GM12891 (cell line): ENCODE results near the gene FMN1.

Experiments
- PAX5 ChIP-seq: IDR thresholded peaks from 2 replicates; pipeline ENCODE4 v1.6.1; 2011; ENCODE audit warnings: low read length, moderate library complexity, mild to moderate bottlenecking; ENCODE audit not compliant: insufficient read depth, severe bottlenecking
- POLR2A ChIP-seq: IDR thresholded peaks from 2 replicates; pipeline ENCODE4 v1.6.1; 2011; ENCODE audit warnings: low read depth, low read length, control low read depth
- POLR2AphosphoS5 ChIP-seq: IDR thresholded peaks from 2 replicates; pipeline ENCODE4 v1.6.1; 2011; ENCODE audit warnings: low read depth, low read length, control low read depth
- POU2F2 ChIP-seq: IDR thresholded peaks from 2 replicates; pipeline ENCODE4 v1.6.1; 2011; ENCODE audit warnings: low read depth, mild to moderate bottlenecking, control low read depth, low read length, moderate library complexity
- TAF1 ChIP-seq: IDR thresholded peaks from 2 replicates; pipeline ENCODE4 v1.6.1; 2011; ENCODE audit warnings: low read depth, low read length, control low read depth

DNA sequence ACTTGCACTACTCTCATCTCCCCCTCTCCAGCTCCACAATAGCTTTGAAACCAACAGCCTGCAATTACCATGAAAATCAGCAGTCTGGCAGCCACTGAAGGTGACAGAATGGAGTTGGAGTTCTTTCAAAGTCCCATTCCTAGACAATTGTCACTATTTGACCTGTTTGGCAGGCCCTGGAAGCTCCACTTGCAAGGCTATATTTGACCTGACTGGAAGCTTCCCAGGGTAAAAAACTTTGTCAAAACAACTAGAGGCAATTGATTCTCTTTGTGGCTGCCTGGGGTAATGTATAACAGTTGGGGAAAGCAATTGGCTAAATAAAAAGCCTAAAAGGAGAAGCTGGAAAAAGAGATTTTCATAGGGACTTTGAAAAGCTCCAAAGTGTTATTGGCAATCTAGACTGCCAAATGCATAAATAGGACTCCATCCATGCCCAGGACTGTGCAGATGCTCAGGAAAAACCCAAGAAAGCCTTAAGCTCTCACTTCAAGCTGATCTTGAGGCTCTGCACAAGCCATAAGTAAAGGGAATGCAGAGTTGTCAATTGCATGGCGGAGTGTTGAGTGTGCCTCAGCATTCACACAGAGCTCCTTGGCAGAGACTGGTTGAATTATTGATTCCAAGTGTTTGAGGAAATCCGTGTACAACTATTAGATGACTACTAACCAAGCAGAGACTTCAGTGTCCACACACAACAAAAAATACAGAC is 458.4 kb downstream of the FMN1 start:
- TF ChIP-seq POLR2A: no peak
- TF ChIP-seq TAF1: no peak
- TF ChIP-seq POLR2AphosphoS5: no peak
- no peak for TF ChIP-seq POU2F2
- TF ChIP-seq PAX5: no peak
